B cell (primary cell): ENCODE data around the gene DAGLB. TPM values are rescaled to one million over a fixed set of nuclear protein-coding genes. Genes with fewer than 3 reads are reported as not detected.

ENCODE experiments used
- ATAC-seq: fragments of 200-7000 bp; cut with Tn5 transposase; one replicate; pipeline ENCODE4 v1.10.0; 2021; ENCODE audit warnings: low read depth, mild to moderate bottlenecking, moderate number of reproducible peaks, moderate library complexity
- CTCF ChIA-PET: fragments of 350-600 bp; sonication (Branson Sonifier 250); formaldehyde crosslinking; loops from one replicate; lab custom pipeline; 2021; ENCODE audit warnings: antibody characterized with exemption, inconsistent platforms; lab: Charles Lee
- POLR2A ChIA-PET: fragments of 350-600 bp; sonication (Branson Sonifier 250); formaldehyde crosslinking; loops from one replicate; lab custom pipeline; 2021; ENCODE audit warnings: antibody characterized with exemption; lab: Charles Lee
- DNase-seq: peaks from one replicate; pipeline ENCODE4 v3.0.0; 2013
- H2AFZ ChIP-seq: 2 replicates; pipeline ENCODE4 v1.6.1; 2012; ENCODE audit warnings: mild to moderate bottlenecking, low read depth, low read length; ENCODE audit not compliant: insufficient read depth, poor library complexity, severe bottlenecking
- H3K27ac ChIP-seq, 2 donors: 1 replicate in 1 of 2; 2 replicates in 1 of 2; pipeline ENCODE4 v1.5.1; 2012 to 2013; ENCODE audit warnings: low read length in 2 of 2, mild to moderate bottlenecking in 2 of 2, moderate library complexity in 1 of 2
- H3K27me3 ChIP-seq, 4 experiments: fragments of 200-600 bp in 1 of 4; sonication (generic) in 1 of 4; replicated peaks in 1 of 4; 1 replicate in 2 of 4; 2 replicates in 2 of 4; pipeline versions ENCODE4 v1.6.1 to v1.7.0; 2013 to 2016; ENCODE audit warnings: low read length in 3 of 4, mild to moderate bottlenecking in 2 of 4, mixed read lengths in 1 of 4, moderate library complexity in 1 of 4; ENCODE audit not compliant: insufficient read depth in 4 of 4, control insufficient read depth in 3 of 4; ENCODE audit errors: control extremely low read depth in 1 of 4
- H3K36me3 ChIP-seq, 2 experiments: replicated peaks in 1 of 2; 1 replicate in 1 of 2; 2 replicates in 1 of 2; pipeline versions ENCODE4 v1.6.1 to v1.7.1; 2013; ENCODE audit warnings: low read length in 1 of 2; ENCODE audit not compliant: insufficient read depth in 2 of 2, control insufficient read depth in 1 of 2; ENCODE audit errors: control extremely low read depth in 1 of 2, extremely low read depth in 1 of 2
- H3K4me1 ChIP-seq, 2 donors: fragments of 200-600 bp in 1 of 2; sonication (generic) in 1 of 2; 1 replicate in 1 of 2; 2 replicates in 1 of 2; pipeline versions ENCODE4 v1.5.1 to v1.6.1; 2013 to 2017; ENCODE audit warnings: low read length in 2 of 2; ENCODE audit not compliant: control insufficient read depth in 2 of 2, insufficient read depth in 2 of 2
- H3K4me2 ChIP-seq: replicated peaks from 2 replicates; pipeline ENCODE3; 2012; ENCODE audit warnings: mild to moderate bottlenecking, low read depth, low read length; ENCODE audit not compliant: poor library complexity, severe bottlenecking
- H3K4me3 ChIP-seq, 5 experiments: fragments of 200-600 bp in 1 of 5; sonication (generic) in 1 of 5; 1 replicate in 3 of 5; 2 replicates in 2 of 5; pipeline versions ENCODE4 v1.5.1 to v1.7.0; 2011 to 2016; ENCODE audit warnings: low read length in 4 of 5, mild to moderate bottlenecking in 4 of 5, low read depth in 2 of 5, control low read depth in 1 of 5, moderate library complexity in 1 of 5; ENCODE audit not compliant: insufficient read depth in 1 of 5; ENCODE audit errors: control extremely low read depth in 1 of 5, extremely low read depth in 1 of 5
- H3K79me2 ChIP-seq: fragments of 200-600 bp; sonication (generic); one replicate; pipeline ENCODE4 v1.6.0; 2016; ENCODE audit warnings: low read length; ENCODE audit not compliant: control insufficient read depth, insufficient read depth
- H3K9ac ChIP-seq: fragments of 200-600 bp; sonication (generic); 2 replicates; pipeline ENCODE4 v1.6.1; 2017; ENCODE audit warnings: mild to moderate bottlenecking, low read length, moderate library complexity
- H3K9me3 ChIP-seq, 3 donors: one replicate each; pipeline versions ENCODE4 v1.6.1 to v1.7.1; 2013; ENCODE audit warnings: low read length in 2 of 3; ENCODE audit not compliant: control insufficient read depth in 2 of 3, insufficient read depth in 1 of 3; ENCODE audit errors: control extremely low read depth in 1 of 3
- H4K20me1 ChIP-seq: 2 replicates; pipeline ENCODE4 v1.6.0; 2012; ENCODE audit warnings: mild to moderate bottlenecking, low read length; ENCODE audit not compliant: insufficient read depth, control insufficient read depth, poor library complexity, severe bottlenecking
- H3K27ac Mint-ChIP-seq: one replicate; pipeline ENCODE4 v1.8.0; 2021; ENCODE audit warnings: mixed read lengths
- H3K27me3 Mint-ChIP-seq: one replicate; pipeline ENCODE4 v1.8.0; 2021; ENCODE audit warnings: mixed read lengths
- H3K4me1 Mint-ChIP-seq: one replicate; pipeline ENCODE4 v1.8.0; 2021; ENCODE audit warnings: mixed read lengths
- H3K4me3 Mint-ChIP-seq: one replicate; pipeline ENCODE4 v1.8.0; 2021; ENCODE audit warnings: mixed read lengths
- H3K9me3 Mint-ChIP-seq: one replicate; pipeline ENCODE4 v1.8.0; 2022; ENCODE audit warnings: mixed read lengths; ENCODE audit not compliant: insufficient read depth
- CTCF ChIP-seq: fragments of 200-600 bp; IDR thresholded peaks from one replicate; pipeline ENCODE4 v1.8.0; 2022; ENCODE audit warnings: antibody characterized with exemption, mild to moderate bottlenecking
- EZH2 ChIP-seq: IDR thresholded peaks from 2 replicates; pipeline ENCODE4 v1.6.1; 2012; ENCODE audit warnings: borderline replicate concordance, low read depth, mild to moderate bottlenecking, moderate library complexity, low read length; ENCODE audit not compliant: insufficient read depth, poor library complexity, severe bottlenecking
- WGBS: methylation state at CpG from one replicate; pipeline ENCODE4 v1.1.5; 2013; ENCODE audit warnings: missing lambda C conversion rate; ENCODE audit not compliant: insufficient coverage; 5-methylcytosine and 5-hydroxymethylcytosine counted together
- intact Hi-C: fragments of 100-400 bp; cut with micrococcal nuclease; formaldehyde crosslinking; loops from one replicate; pipeline ENCODE4 v1.10.0; 2022
- polyA plus RNA-seq: library from polyadenylated mRNA; depleted of rRNA; stranded (reverse); fragments of >200 nt; gene quantifications from 2 replicates; pipeline ENCODE4 v1.2.3, GENCODE V29; 2012
- total RNA-seq, 2 donors: library from RNA; stranded (reverse); fragments of 120-200 nt in 1 of 2; gene quantifications; 1 replicate in 1 of 2; 2 replicates in 1 of 2; pipeline versions ENCODE4 v1.2.3 to v1.2.4, GENCODE V29; 2013 to 2022

DAGLB gene
- total and polyA plus RNA-seq, 2 donors (not counting 1 experiment from before 2014, with no cell fraction given): 25.2 to 29.6 TPM

- Histone ChIP-seq H3K36me3 (peaks cover 3 to 63% of the 10 kb centered on the region in 2 experiments), H4K20me1 (no peaks in the 10 kb centered on the region), H3K4me3 (no peak overlapping the region), H3K27me3 (no peaks in the 10 kb centered on the region), H3K9ac (no peak overlapping the region), H3K27ac (no peak overlapping the region), H3K4me2 (no peak overlapping the region), H3K79me2 (peaks cover 3% of the 10 kb centered on the region), H3K4me1 (no peaks in the 10 kb centered on the region), H3K9me3 (no peaks in the 10 kb centered on the region), H2AFZ (no peak overlapping the region)
- no peak for ATAC-seq
- ChIA-PET CTCF (no interaction called here), POLR2A (no interaction called here)
- Mint-ChIP-seq H3K27me3 (no peaks in the 10 kb centered on the region), H3K4me3 (no peak overlapping the region), H3K27ac (peak overlapping the region; percentile 53), H3K4me1 (no peaks in the 10 kb centered on the region), H3K9me3 (no peaks in the 10 kb centered on the region)
- TF ChIP-seq CTCF (no peak), EZH2 (no peak)
- intact Hi-C loops: no loop called here
- DNase-seq: no peak
- 100% methylated on average over 5 of the region's 10 CpGs for WGBS
Measured at GRCh38 chr7:6413637-6414036, 34.1 kb downstream of the DAGLB start.

GRCh38 chr7:6409944-6410693 is 37.6 kb downstream of the DAGLB start:
- no peaks in the 10 kb centered on the region for H3K9me3 Mint-ChIP-seq
- ChIA-PET POLR2A (interaction anchor here (0.6 kb wide), 1 partner anchor 53 kb away, joined by 4 read pairs; no protein-coding TSS in a partner anchor), CTCF (interaction anchor here (0.6 to 0.7 kb wide), 3 partner anchors 12 to 92 kb away, joined by 3 read pairs; no protein-coding TSS in a partner anchor)
- no peaks in the 10 kb centered on the region for H3K9me3 ChIP-seq
- H3K27ac ChIP-seq: no peak overlapping the region
- H3K4me1 ChIP-seq: no peaks in the 10 kb centered on the region
- H3K9ac ChIP-seq: no peak overlapping the region
- no peaks in the 10 kb centered on the region for H3K27me3 Mint-ChIP-seq
- no peak for ATAC-seq
- no peak overlapping the region for H3K27ac Mint-ChIP-seq
- no peaks in the 10 kb centered on the region for H3K4me1 Mint-ChIP-seq
- H3K4me2 ChIP-seq: no peak overlapping the region
- H3K4me3 Mint-ChIP-seq: no peak overlapping the region
- TF ChIP-seq EZH2: no peak
- no peak for TF ChIP-seq CTCF
- intact Hi-C loops: loop anchor here (2.0 kb wide), 1 partner anchor 17 kb away; no protein-coding TSS in a partner anchor
- WGBS: 94% methylated on average over 21 of the region's 34 CpGs
- no peaks in the 10 kb centered on the region for H3K27me3 ChIP-seq
- H3K79me2 ChIP-seq: peaks cover 3% of the 10 kb centered on the region
- H4K20me1 ChIP-seq: no peaks in the 10 kb centered on the region
- no peak overlapping the region for H2AFZ ChIP-seq
- no peak overlapping the region for H3K4me3 ChIP-seq
- peaks cover 17 to 76% of the 10 kb centered on the region in 2 experiments for H3K36me3 ChIP-seq
- no peak for DNase-seq
